ENCODE data around the gene SPCS2.

Gene SPCS2

DNA sequence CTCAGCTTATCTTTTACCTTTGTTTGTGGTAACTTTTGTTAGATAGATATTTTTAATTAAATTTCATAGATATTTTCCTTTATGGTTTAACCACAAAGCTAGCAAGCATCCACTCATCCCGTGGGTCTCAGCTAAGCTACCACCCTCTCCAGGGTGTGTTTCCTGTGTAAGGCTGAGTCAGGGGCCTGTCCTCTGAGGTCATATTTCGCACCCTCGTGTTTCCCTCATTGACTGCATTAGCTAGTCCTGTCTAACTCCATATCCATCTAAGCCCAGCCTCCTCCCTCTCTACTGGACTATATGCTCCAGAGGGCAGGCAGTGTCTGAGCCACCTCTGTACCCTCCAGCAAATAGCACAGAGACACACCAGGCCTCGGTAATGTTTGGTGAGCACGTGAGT is 16.9 kb upstream of the SPCS2 start:
- H3K9me3 ChIP-seq (ENCODE audit: control insufficient read depth, insufficient read depth, low read depth, low read length) = no peaks in the 10 kb centered on the region
- no peaks in the 10 kb centered on the region for H3K27me3 ChIP-seq (ENCODE audit: control insufficient read depth, insufficient read depth, low read length)
- H3K4me3 ChIP-seq (ENCODE audit: low read depth, low read length) = no peak overlapping the region
- H3K9ac ChIP-seq (ENCODE audit: low read length) = no peak overlapping the region
- H3K36me3 ChIP-seq (ENCODE audit: control insufficient read depth, insufficient read depth, low read length) = peaks cover 29% of the 10 kb centered on the region
- no peaks in the 10 kb centered on the region for H3K4me1 ChIP-seq (ENCODE audit: control insufficient read depth, insufficient read depth, low read length)
- H3K27ac ChIP-seq (ENCODE audit: low read depth, low read length) = no peak overlapping the region

DNA sequence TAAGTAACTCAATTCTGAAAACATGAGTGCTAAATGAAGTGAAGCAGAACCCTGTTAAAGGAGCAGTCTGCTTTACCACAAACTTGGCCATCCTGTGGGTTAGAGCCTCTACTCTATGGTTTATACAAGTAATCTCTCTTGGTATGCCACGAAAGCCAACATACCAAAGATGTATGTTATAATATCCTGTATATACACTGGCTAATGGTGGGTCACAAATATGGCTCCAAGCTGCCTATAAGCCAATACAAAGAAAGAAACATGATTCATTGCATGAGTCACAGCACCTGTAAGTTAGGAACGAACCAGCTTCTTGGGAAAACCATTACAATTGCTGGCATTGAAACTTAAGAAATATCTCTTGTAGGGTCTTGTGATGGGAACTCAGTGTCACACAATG is 16.3 kb upstream of the SPCS2 start:
- H3K27ac ChIP-seq (ENCODE audit: low read depth, low read length) = no peak overlapping the region
- no peaks in the 10 kb centered on the region for H3K27me3 ChIP-seq (ENCODE audit: control insufficient read depth, insufficient read depth, low read length)
- peaks cover 29% of the 10 kb centered on the region for H3K36me3 ChIP-seq (ENCODE audit: control insufficient read depth, insufficient read depth, low read length)
- no peaks in the 10 kb centered on the region for H3K4me1 ChIP-seq (ENCODE audit: control insufficient read depth, insufficient read depth, low read length)
- no peaks in the 10 kb centered on the region for H3K9me3 ChIP-seq (ENCODE audit: control insufficient read depth, insufficient read depth, low read depth, low read length)
- no peak overlapping the region for H3K9ac ChIP-seq (ENCODE audit: low read length)
- no peak overlapping the region for H3K4me3 ChIP-seq (ENCODE audit: low read depth, low read length)

DNA sequence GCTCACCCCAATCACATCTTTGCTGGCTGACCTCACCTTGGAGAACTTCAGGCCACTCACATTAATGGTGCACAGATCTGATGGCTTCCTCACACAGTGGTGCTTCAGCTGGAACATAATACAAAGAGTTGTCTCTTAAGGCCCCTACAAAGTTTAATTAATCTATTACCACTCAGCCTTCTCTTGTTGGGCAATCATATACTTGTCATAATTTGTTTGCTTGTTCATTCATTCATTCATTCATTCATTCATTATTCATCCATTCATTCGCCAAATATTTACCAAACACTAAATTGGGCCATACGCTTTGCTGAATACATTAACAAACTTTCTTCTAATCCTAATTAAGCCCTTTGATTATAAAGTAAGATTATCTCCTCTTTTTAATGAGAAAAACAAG is 15.3 kb upstream of the SPCS2 start:
- Histone ChIP-seq H3K4me1 (ENCODE audit: control insufficient read depth, insufficient read depth, low read length) (no peaks in the 10 kb centered on the region), H3K27ac (ENCODE audit: low read depth, low read length) (no peak overlapping the region), H3K9ac (ENCODE audit: low read length) (no peak overlapping the region), H3K27me3 (ENCODE audit: control insufficient read depth, insufficient read depth, low read length) (no peaks in the 10 kb centered on the region), H3K36me3 (ENCODE audit: control insufficient read depth, insufficient read depth, low read length) (peaks cover 29% of the 10 kb centered on the region), H3K4me3 (ENCODE audit: low read depth, low read length) (no peak overlapping the region), H3K9me3 (ENCODE audit: control insufficient read depth, insufficient read depth, low read depth, low read length) (no peaks in the 10 kb centered on the region)

- no peak overlapping the region for H3K27ac ChIP-seq (ENCODE audit: low read depth, low read length)
- no peaks in the 10 kb centered on the region for H3K9me3 ChIP-seq (ENCODE audit: control insufficient read depth, insufficient read depth, low read depth, low read length)
- H3K27me3 ChIP-seq (ENCODE audit: control insufficient read depth, insufficient read depth, low read length) = no peaks in the 10 kb centered on the region
- H3K9ac ChIP-seq (ENCODE audit: low read length) = no peak overlapping the region
- no peaks in the 10 kb centered on the region for H3K4me1 ChIP-seq (ENCODE audit: control insufficient read depth, insufficient read depth, low read length)
- H3K36me3 ChIP-seq (ENCODE audit: control insufficient read depth, insufficient read depth, low read length) = peaks cover 29% of the 10 kb centered on the region
- no peak overlapping the region for H3K4me3 ChIP-seq (ENCODE audit: low read depth, low read length)
Observed at GRCh38 chr11:74935285-74935684, 13.8 kb upstream of the SPCS2 start.

DNA sequence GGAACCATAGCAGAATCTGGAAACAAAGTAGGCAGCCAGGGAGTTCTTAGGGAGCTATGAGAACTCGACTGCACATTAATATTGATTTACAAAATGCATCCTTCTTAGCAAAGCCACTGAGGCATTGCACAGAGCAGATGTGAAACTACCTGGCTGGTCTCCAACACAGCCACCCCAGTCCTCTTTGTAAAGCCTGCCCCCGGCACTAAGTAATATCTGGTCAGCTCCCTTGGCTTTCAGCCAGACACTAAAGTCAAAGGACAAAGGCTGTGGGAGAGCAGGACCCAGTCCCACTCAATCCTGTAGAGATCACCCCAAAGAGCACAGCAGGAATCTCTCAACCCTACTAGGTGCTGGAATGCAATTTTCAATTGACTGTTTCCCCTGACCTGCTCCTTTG is 13.0 kb upstream of the SPCS2 start:
- Histone ChIP-seq H3K36me3 (ENCODE audit: control insufficient read depth, insufficient read depth, low read length) (peaks cover 29% of the 10 kb centered on the region), H3K9me3 (ENCODE audit: control insufficient read depth, insufficient read depth, low read depth, low read length) (no peaks in the 10 kb centered on the region), H3K4me1 (ENCODE audit: control insufficient read depth, insufficient read depth, low read length) (no peaks in the 10 kb centered on the region), H3K4me3 (ENCODE audit: low read depth, low read length) (no peak overlapping the region), H3K27ac (ENCODE audit: low read depth, low read length) (no peak overlapping the region), H3K9ac (ENCODE audit: low read length) (no peak overlapping the region), H3K27me3 (ENCODE audit: control insufficient read depth, insufficient read depth, low read length) (no peaks in the 10 kb centered on the region)

DNA sequence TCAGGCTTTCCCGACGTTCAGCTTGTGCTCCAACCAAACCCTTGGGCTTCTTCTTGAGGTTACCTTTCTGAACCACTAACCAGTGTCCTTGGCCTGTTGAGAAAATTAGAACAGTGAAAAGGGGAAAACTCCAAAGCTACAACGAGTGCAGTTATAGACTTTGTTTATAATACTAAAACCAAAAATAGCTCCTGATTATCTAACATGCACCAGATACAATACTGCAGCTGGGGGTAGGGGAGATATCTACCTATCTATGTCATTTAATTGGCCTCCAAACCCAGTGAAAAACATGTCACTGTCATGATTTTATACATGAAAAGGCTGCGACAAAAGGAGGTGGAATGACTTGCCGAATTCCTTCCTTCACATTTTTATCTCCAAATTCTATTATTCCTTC is 12.1 kb upstream of the SPCS2 start:
- no peaks in the 10 kb centered on the region for H3K9me3 ChIP-seq (ENCODE audit: control insufficient read depth, insufficient read depth, low read depth, low read length)
- no peaks in the 10 kb centered on the region for H3K4me1 ChIP-seq (ENCODE audit: control insufficient read depth, insufficient read depth, low read length)
- H3K27ac ChIP-seq (ENCODE audit: low read depth, low read length) = no peak overlapping the region
- H3K9ac ChIP-seq (ENCODE audit: low read length) = no peak overlapping the region
- no peak overlapping the region for H3K4me3 ChIP-seq (ENCODE audit: low read depth, low read length)
- H3K36me3 ChIP-seq (ENCODE audit: control insufficient read depth, insufficient read depth, low read length) = peaks cover 29% of the 10 kb centered on the region
- no peaks in the 10 kb centered on the region for H3K27me3 ChIP-seq (ENCODE audit: control insufficient read depth, insufficient read depth, low read length)

DNA sequence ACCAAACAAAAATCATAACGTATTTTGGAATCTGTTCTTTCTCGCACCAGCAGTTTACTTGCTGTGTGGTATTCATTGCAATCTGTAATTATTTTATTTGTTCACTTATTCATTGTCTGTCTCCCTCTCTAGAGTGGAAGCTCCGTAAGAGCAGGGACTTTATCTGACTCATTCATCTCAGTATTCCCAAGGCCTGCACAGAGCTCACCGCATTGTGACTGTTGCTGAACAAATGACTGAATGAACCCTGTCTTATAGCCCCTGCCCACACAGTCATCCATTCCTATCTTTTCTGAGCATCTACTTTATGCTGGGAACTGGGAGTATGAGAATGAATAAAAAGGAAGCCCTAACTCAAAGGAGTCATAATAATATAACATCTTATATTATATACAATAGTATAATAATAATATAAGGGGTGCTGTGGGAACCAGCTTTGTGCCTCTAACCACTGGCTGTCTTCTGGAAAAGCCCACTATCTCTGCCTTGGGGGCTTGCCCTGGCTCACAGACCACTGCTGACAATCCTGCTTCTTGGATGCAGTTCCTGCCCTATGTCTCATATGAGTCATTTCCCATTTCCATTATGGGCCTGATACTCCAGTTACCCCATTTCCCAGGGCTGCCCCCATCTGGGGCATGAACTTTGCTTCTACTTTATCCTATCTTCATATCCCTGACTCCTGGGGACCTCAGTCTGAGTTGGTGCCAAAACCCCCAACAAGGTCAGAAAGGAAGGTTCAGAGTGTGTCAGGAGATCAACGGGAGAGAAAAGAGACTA is 11.2 kb upstream of the SPCS2 start:
- no peak overlapping the region for H3K9ac ChIP-seq (ENCODE audit: low read length)
- no peak overlapping the region for H3K4me3 ChIP-seq (ENCODE audit: low read depth, low read length)
- H3K36me3 ChIP-seq (ENCODE audit: control insufficient read depth, insufficient read depth, low read length) = peaks cover 26% of the 10 kb centered on the region
- no peak overlapping the region for H3K27ac ChIP-seq (ENCODE audit: low read depth, low read length)
- H3K9me3 ChIP-seq (ENCODE audit: control insufficient read depth, insufficient read depth, low read depth, low read length) = no peaks in the 10 kb centered on the region
- no peaks in the 10 kb centered on the region for H3K27me3 ChIP-seq (ENCODE audit: control insufficient read depth, insufficient read depth, low read length)
- H3K4me1 ChIP-seq (ENCODE audit: control insufficient read depth, insufficient read depth, low read length) = no peaks in the 10 kb centered on the region

DNA sequence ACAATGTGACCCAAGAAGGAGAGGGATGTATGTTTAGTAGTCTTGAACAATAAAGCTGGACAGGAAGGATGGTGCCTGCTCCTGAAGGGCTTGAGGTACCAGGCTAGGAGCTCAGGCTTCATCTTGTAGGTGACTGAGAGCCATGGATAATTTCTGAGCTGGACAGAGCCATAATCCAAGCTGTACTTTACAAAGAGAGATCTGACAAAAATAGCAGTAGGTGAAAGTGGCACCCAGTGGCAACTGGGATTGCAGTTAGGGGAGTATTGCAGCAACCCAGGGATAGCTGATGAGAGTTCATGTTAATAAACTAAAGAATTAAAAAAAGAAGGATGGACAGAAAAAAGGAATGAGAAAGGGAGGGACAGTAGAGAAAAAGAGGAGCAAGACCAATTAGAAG is 7.6 kb upstream of the SPCS2 start:
- no peak overlapping the region for H3K27ac ChIP-seq (ENCODE audit: low read depth, low read length)
- H3K27me3 ChIP-seq (ENCODE audit: control insufficient read depth, insufficient read depth, low read length) = no peaks in the 10 kb centered on the region
- no peaks in the 10 kb centered on the region for H3K9me3 ChIP-seq (ENCODE audit: control insufficient read depth, insufficient read depth, low read depth, low read length)
- H3K36me3 ChIP-seq (ENCODE audit: control insufficient read depth, insufficient read depth, low read length) = peaks cover 1% of the 10 kb centered on the region
- no peaks in the 10 kb centered on the region for H3K4me1 ChIP-seq (ENCODE audit: control insufficient read depth, insufficient read depth, low read length)
- H3K4me3 ChIP-seq (ENCODE audit: low read depth, low read length) = no peak overlapping the region
- no peak overlapping the region for H3K9ac ChIP-seq (ENCODE audit: low read length)

DNA sequence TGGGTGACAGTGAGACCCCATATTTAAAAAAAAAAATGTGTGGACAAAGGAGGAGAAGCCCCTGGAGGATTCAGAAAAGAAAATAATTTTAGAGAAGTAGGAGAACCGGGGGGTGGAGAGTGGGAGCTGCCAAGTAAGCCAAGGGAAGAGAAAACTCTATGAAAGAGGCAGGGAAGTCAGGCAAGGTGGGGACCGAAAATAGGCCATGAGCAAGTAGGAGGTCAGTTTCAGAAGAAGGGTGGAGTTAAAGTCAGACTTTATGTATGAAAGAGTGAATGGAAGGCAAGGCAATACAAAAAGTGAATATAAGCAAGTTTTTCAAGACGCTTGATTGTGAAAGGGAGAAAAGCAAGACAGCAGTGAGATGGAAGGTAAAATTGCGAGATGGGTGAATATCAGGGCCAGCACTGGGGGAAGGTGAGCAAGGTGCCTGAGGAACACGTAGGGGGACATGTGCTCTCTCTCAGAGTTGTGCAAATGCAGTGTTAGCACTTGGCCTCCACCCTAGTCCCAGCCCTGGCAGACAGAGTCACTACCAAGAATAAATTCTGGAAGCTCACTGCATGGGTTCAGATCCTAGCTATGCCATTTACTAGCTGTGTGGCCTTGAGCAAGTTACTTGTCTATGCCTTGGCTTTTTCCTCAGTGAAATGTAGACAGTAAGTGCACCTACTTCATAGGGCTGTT is 6.8 kb upstream of the SPCS2 start:
- Histone ChIP-seq H3K9me3 (ENCODE audit: control insufficient read depth, insufficient read depth, low read depth, low read length) (no peaks in the 10 kb centered on the region), H3K9ac (ENCODE audit: low read length) (no peak overlapping the region), H3K36me3 (ENCODE audit: control insufficient read depth, insufficient read depth, low read length) (no peaks in the 10 kb centered on the region; the same call in 1 of the 2 replicates), H3K27me3 (ENCODE audit: control insufficient read depth, insufficient read depth, low read length) (no peaks in the 10 kb centered on the region), H3K27ac (ENCODE audit: low read depth, low read length) (no peak overlapping the region), H3K4me3 (ENCODE audit: low read depth, low read length) (no peak overlapping the region), H3K4me1 (ENCODE audit: control insufficient read depth, insufficient read depth, low read length) (no peaks in the 10 kb centered on the region)

DNA sequence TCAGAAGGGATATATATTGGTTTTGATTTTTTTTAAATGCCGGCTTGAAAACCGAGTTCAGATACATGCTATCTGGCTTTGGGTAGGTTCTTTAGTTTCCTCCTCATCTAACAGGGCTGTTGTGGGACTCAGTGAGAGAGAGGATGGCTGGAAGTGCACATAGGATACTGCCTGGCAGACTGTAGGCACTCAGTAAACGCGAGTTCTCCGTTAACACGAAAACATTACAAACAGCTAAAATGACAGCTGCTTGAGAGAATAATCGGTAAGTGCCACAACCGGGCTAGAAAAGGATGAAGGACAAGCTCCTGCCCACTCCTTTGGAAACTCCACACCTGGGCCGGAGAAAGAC is 544 bp upstream of the SPCS2 start:
- Histone ChIP-seq H3K9me3 (ENCODE audit: control insufficient read depth, insufficient read depth, low read depth, low read length) (no peaks in the 10 kb centered on the region), H3K4me1 (ENCODE audit: control insufficient read depth, insufficient read depth, low read length) (peaks cover 7% of the 10 kb centered on the region; the same call in 1 of the 2 replicates), H3K4me3 (ENCODE audit: low read depth, low read length) (peak overlapping the region; percentile 84), H3K27me3 (ENCODE audit: control insufficient read depth, insufficient read depth, low read length) (no peaks in the 10 kb centered on the region), H3K36me3 (ENCODE audit: control insufficient read depth, insufficient read depth, low read length) (peaks cover 9% of the 10 kb centered on the region; the same call in 1 of the 2 replicates), H3K9ac (ENCODE audit: low read length) (peak overlapping the region; percentile 96), H3K27ac (ENCODE audit: low read depth, low read length) (no peak overlapping the region)

DNA sequence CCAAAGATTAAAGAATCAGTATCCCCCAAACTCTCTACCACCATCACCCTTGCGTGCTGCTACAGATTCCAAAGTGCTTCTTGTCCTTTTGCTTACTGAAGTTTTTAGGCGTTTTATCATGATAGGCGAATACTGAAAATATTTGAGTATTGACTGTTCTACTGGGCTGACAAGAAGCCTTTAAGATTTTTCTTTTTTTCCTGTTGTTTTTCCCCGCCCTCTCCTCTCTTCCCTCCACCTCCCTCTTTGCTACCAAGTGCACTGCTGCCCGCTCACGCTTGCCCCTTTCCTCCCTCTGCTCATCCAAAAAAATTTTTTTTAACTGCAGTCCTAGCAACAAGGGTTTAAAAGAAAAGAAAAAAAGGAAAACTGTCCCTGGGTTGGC is 679 bp downstream of the SPCS2 start:
- H3K36me3 ChIP-seq (ENCODE audit: control insufficient read depth, insufficient read depth, low read length) = peaks cover 14% of the 10 kb centered on the region
- H3K4me3 ChIP-seq (ENCODE audit: low read depth, low read length) = peak overlapping the region; percentile 84
- no peaks in the 10 kb centered on the region for H3K9me3 ChIP-seq (ENCODE audit: control insufficient read depth, insufficient read depth, low read depth, low read length)
- H3K27me3 ChIP-seq (ENCODE audit: control insufficient read depth, insufficient read depth, low read length) = no peaks in the 10 kb centered on the region
- H3K4me1 ChIP-seq (ENCODE audit: control insufficient read depth, insufficient read depth, low read length) = peaks cover 7% of the 10 kb centered on the region; the same call in 1 of the 2 replicates
- H3K27ac ChIP-seq (ENCODE audit: low read depth, low read length) = 0 out of 2 replicates have a peak overlapping the region, but pooled peaks have one; percentile 69
- H3K9ac ChIP-seq (ENCODE audit: low read length) = peak overlapping the region; percentile 96

All from HUES6 (cell line).